AG09319 (cell line): ENCODE results near the gene PARK7.

Experiments used
- DNase-seq: peaks from one replicate; pipeline ENCODE4 v3.0.0-alpha.2; 2010; ENCODE audit warnings: low read depth; ENCODE audit errors: extremely low read depth
- TF ChIP-seq, protein P1 (sequence below): IDR thresholded peaks from 2 replicates; pipeline ENCODE4 v1.5.1; 2011; ENCODE audit warnings: low read depth, mild to moderate bottlenecking, inconsistent platforms, low read length, moderate library complexity

Gene PARK7

GRCh38 chr1:8004113-8004802, 42.7 kb downstream of the PARK7 start:
- no peak for DNase-seq
- TF ChIP-seq, protein P1, sequence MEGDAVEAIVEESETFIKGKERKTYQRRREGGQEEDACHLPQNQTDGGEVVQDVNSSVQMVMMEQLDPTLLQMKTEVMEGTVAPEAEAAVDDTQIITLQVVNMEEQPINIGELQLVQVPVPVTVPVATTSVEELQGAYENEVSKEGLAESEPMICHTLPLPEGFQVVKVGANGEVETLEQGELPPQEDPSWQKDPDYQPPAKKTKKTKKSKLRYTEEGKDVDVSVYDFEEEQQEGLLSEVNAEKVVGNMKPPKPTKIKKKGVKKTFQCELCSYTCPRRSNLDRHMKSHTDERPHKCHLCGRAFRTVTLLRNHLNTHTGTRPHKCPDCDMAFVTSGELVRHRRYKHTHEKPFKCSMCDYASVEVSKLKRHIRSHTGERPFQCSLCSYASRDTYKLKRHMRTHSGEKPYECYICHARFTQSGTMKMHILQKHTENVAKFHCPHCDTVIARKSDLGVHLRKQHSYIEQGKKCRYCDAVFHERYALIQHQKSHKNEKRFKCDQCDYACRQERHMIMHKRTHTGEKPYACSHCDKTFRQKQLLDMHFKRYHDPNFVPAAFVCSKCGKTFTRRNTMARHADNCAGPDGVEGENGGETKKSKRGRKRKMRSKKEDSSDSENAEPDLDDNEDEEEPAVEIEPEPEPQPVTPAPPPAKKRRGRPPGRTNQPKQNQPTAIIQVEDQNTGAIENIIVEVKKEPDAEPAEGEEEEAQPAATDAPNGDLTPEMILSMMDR = no peak

GRCh38 chr1:8004803-8005573, 43.5 kb downstream of the PARK7 start:
- peak; percentile 90 for DNase-seq
- TF ChIP-seq, protein P1 = no peak

GRCh38 chr1:8006037-8006963, 44.8 kb downstream of the PARK7 start:
- DNase-seq = no peak
- TF ChIP-seq, protein P1 = no peak

DNA sequence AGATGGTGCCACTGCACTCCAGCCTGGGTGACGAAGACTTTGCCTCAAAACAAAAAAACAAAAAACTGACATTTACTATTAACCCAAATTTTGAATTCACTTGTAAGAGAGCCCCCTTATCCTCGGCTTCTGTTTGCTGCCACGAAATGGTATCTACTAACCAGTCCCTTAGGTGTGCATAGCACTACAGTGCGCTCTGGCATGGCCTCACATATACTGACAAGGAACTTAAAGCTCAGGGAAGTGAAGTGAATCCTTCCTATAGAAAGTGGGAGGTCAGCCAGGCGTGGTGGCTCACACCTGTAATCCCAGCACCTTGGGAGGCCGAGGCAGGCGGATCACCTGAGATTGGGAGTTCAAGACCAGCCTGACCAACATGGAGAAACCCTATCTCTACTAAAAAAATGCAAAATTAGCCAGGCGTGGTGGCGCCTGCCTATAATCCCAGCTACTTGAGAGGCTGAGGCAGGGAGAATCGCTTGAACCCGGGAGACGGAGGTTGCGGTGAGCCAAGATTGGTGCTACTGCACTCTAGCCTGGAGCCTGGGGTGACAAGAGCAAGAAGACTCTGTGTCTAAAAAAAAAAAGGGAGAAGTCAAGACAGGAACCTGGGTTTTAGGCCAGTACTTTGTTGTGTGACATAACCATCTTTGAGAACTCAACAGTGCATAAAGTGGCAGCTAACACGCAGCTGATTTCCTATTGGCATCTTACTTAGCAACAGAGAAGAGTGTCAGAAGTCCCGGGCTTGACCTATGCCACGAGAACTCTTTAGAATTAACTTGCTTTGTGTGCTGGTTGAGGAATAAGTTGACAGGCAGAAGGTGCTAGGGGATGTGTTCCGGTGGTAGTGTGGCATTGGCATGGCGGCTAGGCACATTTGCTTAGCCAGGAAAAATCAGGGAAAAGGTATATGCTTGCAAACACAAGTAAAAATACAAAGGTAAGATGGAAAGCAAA, 47.8 kb downstream of the PARK7 start:
- TF ChIP-seq, protein P1 = no peak
- DNase-seq = no peak

GRCh38 chr1:8010080-8010664, 48.7 kb downstream of the PARK7 start:
- TF ChIP-seq, protein P1 = no peak
- no peak for DNase-seq

DNA sequence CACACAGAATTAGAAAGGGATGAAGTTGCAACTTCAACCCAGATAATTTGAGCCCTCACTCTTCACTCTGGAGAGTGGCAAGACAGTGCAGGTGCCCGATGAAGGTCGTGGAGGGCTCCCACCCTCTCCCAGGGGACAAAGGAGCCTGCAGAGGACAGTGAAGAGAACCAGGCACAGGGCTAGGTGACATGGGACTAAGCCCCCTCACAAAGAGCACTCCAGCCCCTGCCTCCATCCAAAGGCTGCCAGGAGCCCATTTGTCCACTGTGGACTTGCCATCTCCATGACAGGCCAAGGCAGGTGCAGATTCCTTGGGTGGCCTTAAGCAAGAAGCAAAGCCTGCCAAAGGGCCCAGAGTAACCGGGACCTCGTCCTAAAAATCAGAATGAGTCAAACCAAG, 49.5 kb downstream of the PARK7 start:
- TF ChIP-seq, protein P1 = no peak
- DNase-seq = no peak
